Stimulated activated CD8-positive, alpha-beta memory T cell treated with anti-CD3 and anti-CD28 coated beads, Interleukin-4, amount 100 ng/mL, for 24 hours (primary cell): ENCODE measurements around the gene CAVIN2.
"Not testable (repeated sequence)": the region's sequence is repeated elsewhere in the genome, so short reads cannot be mapped to it uniquely, and the experiment has no call there.

ENCODE experiments used
- DNase-seq: peaks from one replicate; pipeline ENCODE4 v3.0.0-alpha.2; 2020; ENCODE audit warnings: low read depth

Gene CAVIN2

GRCh38 chr2:191800874-191801273 lies 46.0 kb downstream of the CAVIN2 start:
- no peak for DNase-seq

- DNase-seq = no peak
These were observed 47.4 kb downstream of the CAVIN2 start for GRCh38 chr2:191799526-191799925.

GRCh38 chr2:191797942-191798876 lies 48.7 kb downstream of the CAVIN2 start:
- no peak for DNase-seq

GRCh38 chr2:191797500-191797899 lies 49.4 kb downstream of the CAVIN2 start:
- no peak for DNase-seq

GRCh38 chr2:191795715-191796114 lies 51.2 kb downstream of the CAVIN2 start:
- DNase-seq = no peak

GRCh38 chr2:191791953-191792560 lies 54.8 kb downstream of the CAVIN2 start:
- no peak for DNase-seq

GRCh38 chr2:191790737-191791136 lies 56.2 kb downstream of the CAVIN2 start:
- no peak for DNase-seq

GRCh38 chr2:191789796-191790195 lies 57.1 kb downstream of the CAVIN2 start:
- DNase-seq = no peak

- no peak for DNase-seq
These were observed 60.2 kb downstream of the CAVIN2 start for GRCh38 chr2:191786694-191787093.

GRCh38 chr2:191785651-191786050 lies 61.2 kb downstream of the CAVIN2 start:
- DNase-seq = not testable (repeated sequence)
